ENCODE data around the gene RARRES2.
A peak's percentile ranks its signal among the peaks of the same experiment; 100 is the strongest.

Gene RARRES2

DNA sequence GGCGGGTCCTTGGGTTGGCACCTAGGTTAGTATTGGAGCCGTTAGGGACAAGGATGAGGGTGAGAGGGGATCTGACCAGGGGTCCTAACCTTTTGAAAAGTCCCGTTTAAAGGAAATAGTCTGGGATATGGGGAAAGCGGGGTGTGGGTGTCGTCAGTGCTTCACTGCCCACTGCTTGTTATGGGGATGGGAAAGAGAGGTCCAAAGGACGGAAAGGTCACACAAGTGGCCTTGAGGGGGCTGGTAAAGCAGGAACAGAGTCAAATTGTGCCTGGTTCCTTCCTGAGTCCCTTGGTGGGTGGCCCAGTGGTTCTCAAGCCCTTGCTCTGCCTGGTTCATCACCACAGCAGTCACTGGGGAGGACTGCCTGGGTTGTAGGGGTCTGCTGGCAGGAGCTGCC lies 35.1 kb upstream of the RARRES2 start:
- no peak for DNase-seq

GRCh38 chr7:150375662-150376521 lies 34.5 kb upstream of the RARRES2 start:
- DNase-seq = peak; percentile 52

GRCh38 chr7:150374472-150374871 lies 33.0 kb upstream of the RARRES2 start:
- DNase-seq = no peak

GRCh38 chr7:150374026-150374425 lies 32.6 kb upstream of the RARRES2 start:
- DNase-seq = no peak

GRCh38 chr7:150373049-150373801 lies 31.8 kb upstream of the RARRES2 start:
- no peak for DNase-seq

GRCh38 chr7:150372271-150373048 lies 31.0 kb upstream of the RARRES2 start:
- DNase-seq = no peak

- DNase-seq = no peak
Measured at GRCh38 chr7:150371996-150372270, 30.5 kb upstream of the RARRES2 start.

GRCh38 chr7:150371131-150371995 lies 29.9 kb upstream of the RARRES2 start:
- DNase-seq = no peak

GRCh38 chr7:150370612-150371071 lies 29.2 kb upstream of the RARRES2 start:
- DNase-seq = no peak

DNA sequence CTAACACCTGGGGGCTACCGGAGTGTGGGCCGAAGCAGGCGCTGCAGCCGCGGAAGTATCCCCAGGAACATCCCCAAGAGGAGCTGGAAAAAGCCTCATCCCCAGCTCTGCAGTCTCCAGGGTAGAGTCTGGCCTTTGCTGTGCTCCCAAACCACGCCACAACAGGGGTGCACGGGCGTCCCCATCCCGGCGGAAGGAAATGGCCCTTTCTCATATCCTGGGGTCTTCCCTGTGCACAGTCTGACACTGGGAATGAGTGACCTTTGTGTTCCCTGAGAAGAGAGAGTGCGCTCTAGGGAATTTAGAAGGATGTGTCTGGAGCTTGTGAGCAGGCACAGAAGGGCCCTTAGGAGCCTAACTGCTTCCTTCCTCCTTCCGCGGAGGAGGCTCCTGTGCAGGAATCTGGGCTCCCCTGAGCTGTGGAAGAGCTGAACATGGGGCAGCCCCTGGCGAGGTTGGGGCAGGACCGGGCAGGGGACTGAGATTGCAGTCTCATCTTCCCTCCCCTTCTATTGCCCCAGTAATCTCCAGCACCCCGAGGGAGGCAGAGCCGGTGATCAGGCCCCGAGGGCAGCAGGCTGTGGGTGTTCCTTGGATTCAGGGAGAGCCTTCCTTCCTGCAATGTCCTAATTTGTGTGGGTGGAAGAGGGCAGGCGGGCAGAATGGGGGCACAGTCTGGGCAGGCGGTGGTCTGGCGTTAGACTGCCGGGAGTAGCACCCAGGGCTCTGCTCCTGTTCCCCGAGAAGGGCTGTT lies 28.5 kb upstream of the RARRES2 start:
- no peak for DNase-seq

DNA sequence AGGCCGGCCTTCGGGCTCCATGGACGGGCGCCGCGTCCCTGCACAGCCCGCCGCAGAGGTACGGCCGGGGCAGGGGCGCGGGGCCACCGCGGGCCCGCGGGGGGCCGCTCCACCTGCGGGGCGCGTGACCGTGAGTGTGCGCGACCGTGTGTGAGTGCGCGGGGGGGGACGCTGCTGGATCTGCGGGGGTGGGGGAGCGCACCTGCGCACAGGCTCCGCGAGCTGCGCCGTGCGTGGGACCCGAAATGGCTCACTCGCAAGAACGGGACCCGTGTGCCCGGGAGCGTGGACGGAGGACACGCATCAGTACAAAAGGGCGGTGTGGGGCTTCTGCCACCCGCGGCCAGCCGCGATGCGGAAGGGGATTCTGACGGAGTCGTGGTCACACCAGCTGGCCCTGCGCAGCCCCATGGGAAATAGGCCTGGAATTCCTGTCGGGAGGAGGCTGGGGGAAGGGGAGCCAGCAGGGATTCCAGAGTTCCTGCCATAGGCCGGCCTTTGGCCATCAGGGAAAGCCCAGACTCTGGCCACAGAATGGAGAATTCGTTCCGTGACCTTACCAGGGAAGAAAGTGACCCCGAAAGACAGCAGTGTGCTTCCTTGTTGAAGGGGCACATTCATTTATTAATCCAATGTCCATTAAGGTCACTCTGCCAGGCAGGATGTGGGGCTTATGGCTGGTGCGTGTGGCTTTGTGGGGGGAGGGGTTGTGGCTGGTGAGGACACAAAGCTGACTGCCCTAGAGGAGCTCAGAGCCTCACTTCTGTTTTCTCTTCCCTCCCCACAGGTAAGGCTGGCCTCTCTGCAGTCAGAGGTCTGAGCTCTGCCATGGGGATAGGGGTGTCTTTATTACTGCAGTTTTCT lies 27.7 kb upstream of the RARRES2 start:
- DNase-seq = peak; percentile 52

DNA sequence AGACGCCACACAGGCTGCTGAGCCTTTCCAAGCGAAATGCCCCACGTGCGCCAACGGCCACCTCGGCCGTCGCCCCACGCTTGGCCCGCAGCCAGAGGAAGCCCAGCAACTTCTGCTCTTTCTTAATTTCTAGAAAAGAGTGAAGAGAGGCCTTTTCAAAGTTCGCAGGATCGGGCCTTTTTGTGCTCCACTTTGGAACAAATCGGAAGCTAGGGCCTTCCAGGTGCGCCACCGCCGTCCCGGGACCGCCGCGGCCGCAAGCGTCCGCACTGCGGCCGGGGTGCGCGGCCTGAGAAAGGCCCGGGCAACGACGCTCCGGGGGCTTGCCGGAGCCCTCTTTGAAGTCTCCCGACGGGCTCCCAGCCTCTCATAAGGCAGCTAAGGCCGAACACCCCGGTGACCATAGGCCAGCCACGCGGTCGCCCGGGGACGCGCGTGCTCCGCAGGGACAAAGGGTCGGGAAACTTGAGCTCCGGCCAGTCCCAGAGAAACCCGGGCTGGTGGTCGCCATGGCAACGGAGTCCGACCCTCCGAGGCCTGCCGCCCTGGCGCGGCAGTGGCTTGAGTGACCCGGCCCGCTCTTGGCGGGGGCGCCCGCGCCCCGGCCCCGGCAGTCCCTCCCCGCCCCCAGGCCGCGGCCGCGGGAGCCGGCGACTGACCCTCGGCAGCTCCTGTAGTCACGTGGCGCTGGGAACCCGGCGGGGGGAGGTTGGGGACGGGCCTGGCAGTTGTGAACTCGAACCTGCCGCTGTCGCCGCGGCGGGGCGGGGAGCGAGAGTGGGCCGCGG lies 26.9 kb upstream of the RARRES2 start, which contains the start of gene REPIN1:
Gene REPIN1, plus strand, starts transcription at position 727 of the 788 bp plus-strand sequence. CDS start 890 bp downstream, outside the sequence.
- DNase-seq = peak; percentile 89

- no peak for DNase-seq
Measured at GRCh38 chr7:150367677-150368095, 26.3 kb upstream of the RARRES2 start.

DNA sequence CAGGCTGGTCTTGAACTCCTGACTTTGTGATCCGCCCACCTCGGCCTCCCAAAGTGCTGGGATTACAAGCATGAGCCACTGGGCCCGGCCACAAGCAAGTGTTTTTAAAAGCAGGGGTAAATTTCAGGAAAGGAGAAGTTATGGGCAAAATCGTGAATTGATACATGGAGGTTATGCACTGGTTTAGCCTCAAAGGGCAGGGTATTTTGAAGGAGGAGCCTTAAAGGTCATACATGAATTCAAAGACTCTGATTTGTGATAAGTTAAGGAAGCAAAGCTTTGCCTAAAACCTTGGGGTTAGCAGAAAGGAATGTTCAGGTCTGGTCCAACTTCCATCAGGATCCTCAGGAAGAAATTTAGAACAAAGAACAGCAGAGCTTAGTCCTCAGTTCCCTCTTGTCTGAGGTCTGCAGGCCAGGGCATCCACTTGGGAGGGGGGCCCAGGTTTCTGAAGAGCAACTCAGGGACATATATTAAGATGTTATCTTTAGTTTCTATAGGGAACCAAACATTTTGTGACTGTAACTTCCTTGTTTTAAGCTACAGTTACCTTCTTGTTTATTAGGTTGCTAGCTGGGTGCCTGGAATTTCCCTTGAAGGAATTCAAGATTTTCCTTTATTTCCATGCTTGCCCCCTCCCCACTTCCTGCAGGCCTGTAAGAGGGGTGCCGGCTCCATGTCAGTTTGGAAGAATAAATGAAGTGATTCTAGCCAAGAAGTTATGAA lies 24.4 kb upstream of the RARRES2 start:
- no peak for DNase-seq

DNA sequence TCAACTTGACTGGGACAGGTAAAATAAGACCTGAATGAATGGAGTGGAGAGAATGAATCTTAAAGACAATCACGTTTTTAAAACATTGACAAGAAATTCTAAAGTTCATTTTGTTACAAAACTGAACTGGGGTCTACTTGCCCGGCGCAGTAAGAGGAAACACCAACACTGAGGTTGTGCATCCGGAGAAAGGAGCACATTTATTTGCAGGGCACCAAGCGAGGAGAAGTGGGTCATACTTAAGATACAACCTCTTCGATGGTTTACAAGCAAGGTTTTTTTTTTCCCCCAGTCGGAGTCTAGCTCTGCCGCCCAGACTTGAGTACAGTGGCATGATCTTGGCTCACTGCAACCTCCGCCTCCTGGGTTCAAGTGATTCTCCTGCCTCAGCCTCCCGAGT lies 23.8 kb upstream of the RARRES2 start:
- no peak for DNase-seq

DNA sequence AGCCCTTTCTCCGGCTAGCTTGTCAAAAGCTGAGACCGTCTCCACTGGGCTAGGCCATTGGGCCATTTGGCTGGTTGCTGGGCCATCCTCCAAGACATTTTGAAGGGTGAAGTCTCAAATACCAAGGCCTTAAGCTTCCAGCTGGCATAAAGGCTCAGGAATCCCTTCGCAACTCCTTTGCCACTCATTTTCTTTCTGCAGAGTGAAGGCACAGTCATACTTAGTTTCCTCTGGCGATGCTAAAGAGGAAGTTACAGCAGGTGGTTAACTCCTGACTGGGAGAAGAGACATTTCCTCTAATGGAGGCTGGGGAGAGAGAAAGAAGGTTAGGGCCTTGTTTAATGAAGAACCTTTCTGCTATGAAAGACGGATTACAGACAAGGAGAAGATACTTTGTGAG lies 22.4 kb upstream of the RARRES2 start:
- DNase-seq = no peak

DNA sequence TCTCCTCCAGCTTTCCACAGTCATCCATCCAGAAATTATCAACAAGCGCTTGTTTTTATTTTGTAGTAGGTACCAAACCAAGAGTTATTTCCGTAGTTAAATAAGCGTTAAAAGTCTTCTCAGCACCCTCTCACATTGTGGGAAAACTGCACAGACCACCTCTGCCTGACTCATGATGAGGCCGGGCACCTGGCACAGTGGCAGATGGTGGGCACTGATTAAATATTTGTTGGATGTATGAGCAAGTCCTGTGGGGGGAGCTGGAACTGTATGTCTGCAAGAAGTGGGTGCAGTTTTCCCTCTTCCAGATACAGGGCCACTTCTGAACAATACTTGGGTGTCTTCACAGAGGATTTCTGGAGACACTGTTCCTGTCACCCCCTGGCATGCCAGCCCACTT lies 21.9 kb upstream of the RARRES2 start:
- no peak for DNase-seq

GRCh38 chr7:150361807-150362621 lies 20.6 kb upstream of the RARRES2 start:
- DNase-seq = no peak
